H7 (cell line): ENCODE measurements around the gene HSD3B2. TPM values are rescaled to one million over a fixed set of nuclear protein-coding genes. Genes with fewer than 3 reads are reported as not detected.
"Not testable (repeated sequence)": the region's sequence is repeated elsewhere in the genome, so short reads cannot be mapped to it uniquely, and the experiment has no call there.

Experiments used
- DNase-seq: peaks from one replicate; pipeline ENCODE4 v3.0.0; 2012
- H3K27me3 ChIP-seq: 2 replicates; pipeline ENCODE4 v1.6.0; 2011; ENCODE audit warnings: mild to moderate bottlenecking, low read length; ENCODE audit not compliant: control insufficient read depth, insufficient read depth
- H3K36me3 ChIP-seq: replicated peaks from 2 replicates; pipeline ENCODE4 v1.5.1; 2011; ENCODE audit warnings: low read length; ENCODE audit not compliant: control insufficient read depth, insufficient read depth
- H3K4me3 ChIP-seq: 2 replicates; pipeline ENCODE4 v1.5.1; 2011; ENCODE audit warnings: low read depth, mild to moderate bottlenecking, control low read depth, low read length, moderate library complexity; ENCODE audit not compliant: insufficient read depth
- total RNA-seq: library from RNA; depleted of rRNA; stranded (reverse); fragments of >200 nt; shearing (Covaris generic); gene quantifications from 2 replicates; pipeline ENCODE4 v1.2.3, GENCODE V29; 2014; rRNA removed

HSD3B2 gene
- total RNA-seq = 0.07 TPM in 2 replicates

GRCh38 chr1:119414950-119415349, at the start of gene HSD3B2:
HSD3B2 (plus strand) TSS chr1:119415150; CDS start chr1:119415420, 270 bp downstream.
- no peaks in the 10 kb centered on the region for H3K36me3 ChIP-seq
- no peak within 1 kb of the TSS for H3K4me3 ChIP-seq
- DNase-seq = no peak
- no peaks in the 10 kb centered on the region; the same call in 1 of the 2 replicates for H3K27me3 ChIP-seq

GRCh38 chr1:119366424-119366823, 48.5 kb upstream of the HSD3B2 start:
- Histone ChIP-seq H3K27me3 (no peaks in the 10 kb centered on the region; the same call in 1 of the 2 replicates), H3K4me3 (no peak overlapping the region), H3K36me3 (no peaks in the 10 kb centered on the region)
- DNase-seq = no peak

DNA sequence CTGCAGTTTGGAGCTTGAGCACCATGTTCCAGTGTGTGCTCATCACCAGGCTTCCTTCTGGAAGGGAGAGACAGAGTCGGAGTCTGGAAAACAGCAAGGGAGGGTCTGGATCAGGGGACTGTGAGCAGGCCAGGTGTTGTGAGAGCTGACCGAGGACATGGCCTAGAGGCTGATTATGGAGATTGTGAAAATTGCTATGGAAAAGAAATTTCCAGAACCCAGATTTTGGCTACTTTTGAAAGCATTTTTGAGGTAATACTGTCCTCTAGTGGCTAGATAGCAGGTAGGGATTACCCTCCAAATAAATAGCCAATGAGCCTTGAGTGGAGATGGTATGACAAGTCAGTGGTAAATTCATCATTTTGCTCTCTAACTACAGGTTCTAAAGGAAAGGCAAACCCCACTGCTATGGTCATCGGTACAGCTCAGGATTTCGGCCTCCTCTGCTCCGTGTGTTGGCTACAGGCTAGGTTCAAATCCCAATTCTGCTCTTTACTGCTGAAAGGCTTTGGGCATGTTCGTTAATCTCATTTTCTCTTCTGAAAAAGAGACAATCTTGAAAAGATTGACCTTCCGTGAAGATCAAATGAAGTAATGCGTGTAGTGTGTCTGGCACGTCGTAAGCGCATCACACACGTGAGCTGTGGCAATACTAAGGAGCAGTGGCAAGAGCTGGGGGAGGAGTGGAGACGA, 47.4 kb upstream of the HSD3B2 start:
- no peaks in the 10 kb centered on the region; the same call in 1 of the 2 replicates for H3K27me3 ChIP-seq
- no peak overlapping the region for H3K4me3 ChIP-seq
- no peaks in the 10 kb centered on the region for H3K36me3 ChIP-seq
- DNase-seq = peak; percentile 62

DNA sequence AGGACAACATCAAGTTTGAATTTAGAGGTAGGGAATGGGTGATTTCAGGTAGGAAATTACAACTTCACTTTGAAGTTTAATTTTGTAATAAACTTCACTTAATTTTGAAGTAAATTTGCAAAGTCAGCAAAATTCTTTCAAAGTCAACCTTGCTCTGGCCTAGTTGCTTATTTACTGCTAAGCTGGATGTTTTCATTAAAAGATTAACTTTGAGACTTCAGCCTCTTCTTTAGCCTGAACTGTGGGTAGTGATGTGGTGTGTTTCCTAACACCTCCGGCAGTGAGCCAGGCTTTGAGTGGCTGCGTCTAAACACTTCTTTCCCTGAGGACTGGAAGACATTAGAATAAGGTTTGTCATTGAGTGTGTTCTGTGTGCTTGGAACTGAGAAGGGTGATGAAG, 46.4 kb upstream of the HSD3B2 start, which contains the start of gene HAO2:
Gene HAO2, plus strand, starts transcription at position 232 of the 400 bp plus-strand sequence. CDS start 12,301 bp downstream, outside the sequence.
- H3K36me3 ChIP-seq = no peaks in the 10 kb centered on the region
- DNase-seq = no peak

DNA sequence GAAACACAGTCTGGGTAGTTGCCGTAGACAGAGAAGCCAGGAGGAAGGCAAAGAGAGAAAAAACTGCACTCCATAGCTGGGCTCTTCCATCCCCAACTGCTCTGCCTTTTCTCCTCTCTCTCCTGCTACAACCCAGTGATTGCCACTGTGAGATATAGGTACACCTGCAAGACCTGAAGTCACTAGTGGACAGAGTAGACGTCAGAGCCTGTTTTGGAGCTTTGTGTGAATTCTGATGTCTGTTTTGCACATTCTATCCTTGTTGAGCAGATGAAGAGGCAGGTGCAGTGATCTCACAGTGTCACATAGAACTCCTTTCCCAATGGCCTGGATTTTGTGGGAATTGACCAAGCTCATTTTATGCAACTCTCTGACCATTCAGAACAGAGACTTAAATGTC, 44.2 kb upstream of the HSD3B2 start:
- H3K36me3 ChIP-seq = no peaks in the 10 kb centered on the region
- no peaks in the 10 kb centered on the region; the same call in 1 of the 2 replicates for H3K27me3 ChIP-seq
- no peak for DNase-seq
- no peak overlapping the region for H3K4me3 ChIP-seq

More for the DNA sequence above, 46.4 kb upstream of the HSD3B2 start, which contains the start of gene HAO2:
- Histone ChIP-seq H3K27me3 (no peaks in the 10 kb centered on the region; the same call in 1 of the 2 replicates), H3K4me3 (no peak within 1 kb of the TSS)

DNA sequence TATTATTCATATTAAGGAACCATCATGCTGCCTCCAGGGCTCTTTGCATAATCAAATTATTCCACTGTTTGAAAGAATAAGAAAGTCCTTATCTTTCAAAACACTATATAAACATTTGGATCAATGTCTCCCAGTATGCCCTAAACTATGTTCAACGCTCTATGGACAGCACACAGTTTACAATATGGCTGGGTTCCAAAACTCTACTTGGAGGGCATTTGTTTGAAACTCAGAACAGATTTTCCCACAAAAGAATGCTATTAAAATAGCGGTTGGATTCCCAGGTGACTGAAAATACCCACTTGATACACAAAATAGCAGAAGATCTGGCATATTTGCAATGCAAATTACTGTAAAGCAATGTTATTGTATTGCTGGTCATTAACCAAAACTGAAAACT, 43.1 kb upstream of the HSD3B2 start:
- no peak overlapping the region for H3K4me3 ChIP-seq
- DNase-seq = no peak
- no peaks in the 10 kb centered on the region for H3K36me3 ChIP-seq
- H3K27me3 ChIP-seq = no peaks in the 10 kb centered on the region; the same call in 1 of the 2 replicates

GRCh38 chr1:119372503-119373086, 42.4 kb upstream of the HSD3B2 start:
- Histone ChIP-seq H3K36me3 (no peaks in the 10 kb centered on the region), H3K4me3 (no peak overlapping the region)
- DNase-seq = peak; percentile 72

DNA sequence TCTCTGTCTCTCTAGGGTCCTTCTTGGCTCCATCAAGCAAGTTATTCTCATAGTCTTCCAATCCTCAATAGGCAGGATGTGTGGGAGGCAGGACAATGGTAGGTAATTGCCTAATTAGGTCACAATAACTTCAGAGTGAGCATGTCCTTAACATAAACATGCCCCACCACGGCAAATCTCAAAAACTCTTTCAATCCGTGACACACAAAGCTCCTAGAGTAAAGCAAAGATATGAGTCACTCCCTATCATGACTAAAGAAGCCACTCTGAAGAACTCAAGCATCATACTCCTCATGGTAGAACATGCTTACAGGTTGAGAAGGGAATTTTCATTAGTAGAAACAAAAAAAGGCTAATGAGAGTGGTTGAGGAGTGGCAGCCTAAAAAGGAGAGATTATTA, 41.5 kb upstream of the HSD3B2 start:
- Histone ChIP-seq H3K4me3 (no peak overlapping the region), H3K27me3 (no peaks in the 10 kb centered on the region; the same call in 1 of the 2 replicates), H3K36me3 (no peaks in the 10 kb centered on the region)
- DNase-seq = no peak

More at GRCh38 chr1:119372503-119373086, 42.4 kb upstream of the HSD3B2 start:
- H3K27me3 ChIP-seq = no peaks in the 10 kb centered on the region; the same call in 1 of the 2 replicates

DNA sequence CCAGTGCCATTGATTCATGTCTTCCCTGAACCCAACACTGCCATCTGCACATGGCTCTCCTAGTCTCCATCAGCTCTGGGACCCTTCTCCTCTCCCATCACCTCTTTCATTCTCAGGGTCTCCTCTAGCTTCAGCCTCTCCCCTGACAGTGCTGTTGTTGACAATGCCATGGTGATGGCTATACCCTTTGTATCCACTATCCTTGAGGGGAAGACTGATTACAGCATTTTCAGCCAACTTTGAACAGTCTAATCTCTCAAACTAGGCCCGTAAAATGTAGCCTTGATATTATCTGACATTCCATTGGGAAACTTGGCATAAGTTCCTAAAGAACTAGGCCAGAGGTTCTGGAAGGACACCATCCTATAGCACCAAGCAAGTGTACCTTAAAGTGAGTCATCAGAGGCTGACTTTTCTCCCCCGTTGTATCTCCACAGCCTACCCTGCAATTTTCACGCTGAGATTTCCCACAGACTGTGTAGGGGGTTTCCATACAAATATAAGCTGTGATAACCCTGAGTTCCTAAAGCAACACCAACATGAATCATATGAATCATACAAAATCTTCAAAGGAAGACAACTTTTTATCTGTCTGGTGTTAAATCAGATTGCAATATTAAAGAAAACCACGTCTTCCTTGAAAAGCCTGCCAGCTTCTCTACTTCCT, 40.6 kb upstream of the HSD3B2 start:
- H3K36me3 ChIP-seq = no peaks in the 10 kb centered on the region
- no peak overlapping the region for H3K4me3 ChIP-seq
- DNase-seq = no peak
- no peaks in the 10 kb centered on the region; the same call in 1 of the 2 replicates for H3K27me3 ChIP-seq

DNA sequence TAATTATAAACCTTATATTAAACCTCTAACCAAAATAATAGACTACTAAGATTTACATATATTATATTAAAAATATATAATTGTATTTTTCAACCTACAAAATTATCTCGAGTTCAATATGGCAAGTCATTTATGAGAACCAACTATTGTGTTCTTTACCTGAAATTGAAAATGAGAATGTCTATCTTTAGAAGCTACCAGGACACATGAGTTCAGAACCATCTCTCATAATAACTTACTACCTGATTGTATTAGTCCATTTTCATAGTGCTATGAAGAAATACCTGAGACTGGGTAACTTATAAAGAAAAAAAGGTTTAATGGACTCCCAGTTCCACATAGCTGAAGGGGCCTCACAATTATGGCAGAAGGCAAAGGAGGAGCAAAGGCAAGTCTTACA, 39.6 kb upstream of the HSD3B2 start:
- no peaks in the 10 kb centered on the region; the same call in 1 of the 2 replicates for H3K27me3 ChIP-seq
- H3K4me3 ChIP-seq = no peak overlapping the region
- no peak for DNase-seq
- no peaks in the 10 kb centered on the region for H3K36me3 ChIP-seq

GRCh38 chr1:119376594-119376993, 38.4 kb upstream of the HSD3B2 start:
- no peak overlapping the region for H3K4me3 ChIP-seq
- DNase-seq = no peak
- no peaks in the 10 kb centered on the region; the same call in 1 of the 2 replicates for H3K27me3 ChIP-seq
- H3K36me3 ChIP-seq = no peaks in the 10 kb centered on the region

GRCh38 chr1:119377594-119377993, 37.4 kb upstream of the HSD3B2 start:
- H3K27me3 ChIP-seq, H3K36me3 ChIP-seq, DNase-seq, H3K4me3 ChIP-seq: not testable (repeated sequence)

- no peaks in the 10 kb centered on the region; the same call in 1 of the 2 replicates for H3K27me3 ChIP-seq
- no peak for DNase-seq
- H3K36me3 ChIP-seq = no peaks in the 10 kb centered on the region
- no peak overlapping the region for H3K4me3 ChIP-seq
Observed at GRCh38 chr1:119379117-119379516, 35.8 kb upstream of the HSD3B2 start.

- Histone ChIP-seq H3K4me3 (no peak overlapping the region), H3K27me3 (no peaks in the 10 kb centered on the region), H3K36me3 (no peaks in the 10 kb centered on the region)
- no peak for DNase-seq
Observed at GRCh38 chr1:119380304-119380703, 34.6 kb upstream of the HSD3B2 start.
